ENCODE data around the gene METTL26.

DNA sequence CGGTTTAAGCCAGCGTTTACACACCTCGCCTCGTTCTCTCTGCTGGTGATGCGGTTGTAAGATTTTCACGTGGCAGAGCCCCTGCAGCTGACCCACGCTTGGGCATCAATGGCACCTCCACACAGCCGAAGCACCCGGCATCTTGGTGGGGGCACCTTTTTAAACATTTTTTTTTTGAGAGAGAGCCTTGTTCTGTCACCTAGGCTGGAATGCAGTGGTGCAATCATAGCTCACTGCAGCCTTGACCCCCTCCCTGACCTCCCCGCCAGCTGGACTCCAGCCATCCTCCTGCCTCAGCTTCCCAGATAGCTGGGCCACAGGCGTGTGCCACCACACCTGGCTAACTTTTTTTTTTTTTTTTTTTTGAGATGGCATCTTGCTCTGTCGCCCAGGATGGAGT is 17.9 kb upstream of the METTL26 start:
- TF ChIP-seq, protein P1, sequence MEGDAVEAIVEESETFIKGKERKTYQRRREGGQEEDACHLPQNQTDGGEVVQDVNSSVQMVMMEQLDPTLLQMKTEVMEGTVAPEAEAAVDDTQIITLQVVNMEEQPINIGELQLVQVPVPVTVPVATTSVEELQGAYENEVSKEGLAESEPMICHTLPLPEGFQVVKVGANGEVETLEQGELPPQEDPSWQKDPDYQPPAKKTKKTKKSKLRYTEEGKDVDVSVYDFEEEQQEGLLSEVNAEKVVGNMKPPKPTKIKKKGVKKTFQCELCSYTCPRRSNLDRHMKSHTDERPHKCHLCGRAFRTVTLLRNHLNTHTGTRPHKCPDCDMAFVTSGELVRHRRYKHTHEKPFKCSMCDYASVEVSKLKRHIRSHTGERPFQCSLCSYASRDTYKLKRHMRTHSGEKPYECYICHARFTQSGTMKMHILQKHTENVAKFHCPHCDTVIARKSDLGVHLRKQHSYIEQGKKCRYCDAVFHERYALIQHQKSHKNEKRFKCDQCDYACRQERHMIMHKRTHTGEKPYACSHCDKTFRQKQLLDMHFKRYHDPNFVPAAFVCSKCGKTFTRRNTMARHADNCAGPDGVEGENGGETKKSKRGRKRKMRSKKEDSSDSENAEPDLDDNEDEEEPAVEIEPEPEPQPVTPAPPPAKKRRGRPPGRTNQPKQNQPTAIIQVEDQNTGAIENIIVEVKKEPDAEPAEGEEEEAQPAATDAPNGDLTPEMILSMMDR (IDR thresholded peaks at IDR 0.05 in 2 of 3, conservative IDR thresholded peaks at IDR 0.05 in 1 of 3; ENCODE audit: control insufficient read depth in 2 of 3, extremely low read depth in 1 of 3, insufficient read depth in 1 of 3, low read depth in 3 of 3, low read length in 3 of 3) = no peak
- TF ChIP-seq KAT2A (conservative IDR thresholded peaks at IDR 0.05; ENCODE audit: control insufficient read depth, low read depth, low read length) (no peak), FOS (IDR thresholded peaks at IDR 0.05; ENCODE audit: borderline replicate concordance, extremely low read depth, insufficient read length) (no peak), NFIC (IDR thresholded peaks at IDR 0.05; ENCODE audit: low read depth, low read length) (no peak), RFX5 (IDR thresholded peaks at IDR 0.05; ENCODE audit: low read depth, low read length) (no peak), BHLHE40 (IDR thresholded peaks at IDR 0.05; ENCODE audit: borderline replicate concordance in 1 of 2, low read depth in 2 of 2, low read length in 1 of 2) (no peak)
- TF ChIP-seq, protein P2, sequence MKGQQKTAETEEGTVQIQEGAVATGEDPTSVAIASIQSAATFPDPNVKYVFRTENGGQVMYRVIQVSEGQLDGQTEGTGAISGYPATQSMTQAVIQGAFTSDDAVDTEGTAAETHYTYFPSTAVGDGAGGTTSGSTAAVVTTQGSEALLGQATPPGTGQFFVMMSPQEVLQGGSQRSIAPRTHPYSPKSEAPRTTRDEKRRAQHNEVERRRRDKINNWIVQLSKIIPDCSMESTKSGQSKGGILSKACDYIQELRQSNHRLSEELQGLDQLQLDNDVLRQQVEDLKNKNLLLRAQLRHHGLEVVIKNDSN (IDR thresholded peaks at IDR 0.05; ENCODE audit: borderline replicate concordance, extremely low read length, insufficient read depth, low read depth, low read length) = no peak

Data from GM12878 (cell line).